Mesenchymal stem cell (in vitro differentiated cells and primary cell): ENCODE results near the gene HOXC13.

Source experiments
- DNase-seq: peaks from one replicate; pipeline ENCODE4 v3.0.0-alpha.2; 2013
- H2AFZ ChIP-seq: one replicate; pipeline ENCODE4 v1.6.1; 2013; ENCODE audit warnings: low read depth, mild to moderate bottlenecking, control low read depth, inconsistent platforms, low read length, moderate library complexity
- H2AK5ac ChIP-seq: 2 replicates; pipeline ENCODE4 v1.6.1; 2013; ENCODE audit warnings: low read length, moderate library complexity, mild to moderate bottlenecking, inconsistent platforms; ENCODE audit not compliant: severe bottlenecking
- H2BK120ac ChIP-seq: one replicate; pipeline ENCODE4 v1.6.1; 2013; ENCODE audit warnings: low read depth, mild to moderate bottlenecking, inconsistent platforms, low read length, moderate library complexity
- H2BK12ac ChIP-seq, 2 experiments: one replicate each; pipeline ENCODE4 v1.6.1; 2013; ENCODE audit warnings: inconsistent platforms in 2 of 2, low read length in 2 of 2, mild to moderate bottlenecking in 2 of 2, moderate library complexity in 2 of 2, control low read depth in 1 of 2
- H2BK15ac ChIP-seq: one replicate; pipeline ENCODE4 v1.6.1; 2013; ENCODE audit warnings: mild to moderate bottlenecking, low read depth, inconsistent platforms; ENCODE audit not compliant: poor library complexity, severe bottlenecking
- H2BK5ac ChIP-seq: 2 replicates; pipeline ENCODE4 v1.6.1; 2013; ENCODE audit warnings: low read depth, mild to moderate bottlenecking, low read length, control low read depth, inconsistent platforms; ENCODE audit not compliant: poor library complexity, severe bottlenecking
- H3K14ac ChIP-seq, 2 experiments: one replicate each; pipeline ENCODE4 v1.6.1; 2013; ENCODE audit warnings: inconsistent platforms in 2 of 2, low read length in 2 of 2, control low read depth in 1 of 2, mild to moderate bottlenecking in 1 of 2, moderate library complexity in 1 of 2
- H3K18ac ChIP-seq, 2 experiments: one replicate each; pipeline ENCODE4 v1.6.1; 2013; ENCODE audit warnings: inconsistent platforms in 2 of 2, low read length in 2 of 2, control low read depth in 1 of 2, low read depth in 1 of 2, mild to moderate bottlenecking in 1 of 2
- H3K23ac ChIP-seq, 2 experiments: one replicate each; pipeline ENCODE4 v1.6.1; 2013; ENCODE audit warnings: inconsistent platforms in 2 of 2, low read length in 2 of 2, mild to moderate bottlenecking in 2 of 2, moderate library complexity in 2 of 2, control low read depth in 1 of 2
- H3K27ac ChIP-seq: 2 replicates; pipeline ENCODE4 v1.5.1; 2013; ENCODE audit warnings: mild to moderate bottlenecking, moderate library complexity, low read length, control low read depth, inconsistent platforms; ENCODE audit not compliant: poor library complexity, severe bottlenecking
- H3K27me3 ChIP-seq, 2 experiments: 2 replicates each; pipeline versions ENCODE4 v1.6.1 to v1.7.0; 2013; ENCODE audit warnings: low read length in 2 of 2, mild to moderate bottlenecking in 2 of 2, moderate library complexity in 2 of 2, control low read depth in 1 of 2, inconsistent platforms in 1 of 2; ENCODE audit not compliant: control insufficient read depth in 1 of 2, insufficient read depth in 1 of 2
- H3K36me3 ChIP-seq, 2 experiments: 2 replicates each; pipeline versions ENCODE4 v1.6.1 to v1.7.0; 2013; ENCODE audit warnings: low read length in 2 of 2, control low read depth in 1 of 2, inconsistent platforms in 1 of 2, low read depth in 1 of 2, mild to moderate bottlenecking in 1 of 2; ENCODE audit not compliant: insufficient read depth in 2 of 2, control insufficient read depth in 1 of 2
- H3K4ac ChIP-seq, 2 experiments: one replicate each; pipeline ENCODE4 v1.6.1; 2013; ENCODE audit warnings: inconsistent platforms in 2 of 2, low read length in 2 of 2, mild to moderate bottlenecking in 2 of 2, moderate library complexity in 2 of 2, control low read depth in 1 of 2, low read depth in 1 of 2
- H3K4me1 ChIP-seq: 2 replicates; pipeline ENCODE4 v1.6.1; 2013; ENCODE audit warnings: low read depth, low read length, control low read depth; ENCODE audit not compliant: control insufficient read depth, insufficient read depth
- H3K4me2 ChIP-seq: 2 replicates; pipeline ENCODE4 v1.6.1; 2013; ENCODE audit warnings: low read length, mild to moderate bottlenecking, inconsistent platforms; ENCODE audit not compliant: poor library complexity, severe bottlenecking
- H3K4me3 ChIP-seq, 2 experiments: 2 replicates each; pipeline versions ENCODE4 v1.5.1 to v1.7.0; 2013; ENCODE audit warnings: low read length in 2 of 2, mild to moderate bottlenecking in 2 of 2, control low read depth in 1 of 2, low read depth in 1 of 2; ENCODE audit not compliant: insufficient read depth in 1 of 2
- H3K79me1 ChIP-seq: replicated peaks from 2 replicates; pipeline ENCODE4 v1.6.1; 2013; ENCODE audit warnings: mild to moderate bottlenecking, control low read depth, low read length, inconsistent platforms; ENCODE audit not compliant: poor library complexity, severe bottlenecking
- H3K9ac ChIP-seq: 2 replicates; pipeline ENCODE4 v1.7.0; 2013; ENCODE audit warnings: mild to moderate bottlenecking, low read length, moderate library complexity
- H3K9me3 ChIP-seq: 2 replicates; pipeline ENCODE4 v1.7.0; 2013; ENCODE audit warnings: mild to moderate bottlenecking, low read length; ENCODE audit not compliant: control insufficient read depth
- H4K8ac ChIP-seq: one replicate; pipeline ENCODE4 v1.6.1; 2013; ENCODE audit warnings: inconsistent platforms, mild to moderate bottlenecking, low read length, moderate library complexity
- H4K91ac ChIP-seq: one replicate; pipeline ENCODE4 v1.6.1; 2013; ENCODE audit warnings: mild to moderate bottlenecking, low read length, inconsistent platforms
- WGBS: methylation state at CpG from one replicate; pipeline ENCODE4 v1.1.7; 2013; ENCODE audit warnings: mixed read lengths; 5-methylcytosine and 5-hydroxymethylcytosine counted together

Gene HOXC13

GRCh38 chr12:53931844-53932581 is 6.6 kb upstream of the HOXC13 start:
- H3K4me1 ChIP-seq = peaks cover 4% of the 10 kb centered on the region
- H3K18ac ChIP-seq = no peak overlapping the region
- no peak overlapping the region for H3K4me3 ChIP-seq
- no peak overlapping the region for H2BK15ac ChIP-seq
- no peak overlapping the region for H3K4ac ChIP-seq
- no peak overlapping the region for H2BK5ac ChIP-seq
- no peak overlapping the region for H2BK12ac ChIP-seq
- no CpG with 5 or more reads among the region's 4 CpGs for WGBS
- no peak overlapping the region for H3K4me2 ChIP-seq
- no peak overlapping the region for H4K8ac ChIP-seq
- no peaks in the 10 kb centered on the region for H3K79me1 ChIP-seq
- H3K36me3 ChIP-seq = peaks cover 0 to under 1% of the 10 kb centered on the region in 2 experiments
- no peak for DNase-seq
- no peak overlapping the region for H2BK120ac ChIP-seq
- peaks cover 17% of the 10 kb centered on the region for H3K9me3 ChIP-seq
- no peak overlapping the region for H3K23ac ChIP-seq
- peaks cover 99 to 100% of the 10 kb centered on the region in 2 experiments for H3K27me3 ChIP-seq
- H3K14ac ChIP-seq = no peak overlapping the region
- no peak overlapping the region for H2AFZ ChIP-seq
- H2AK5ac ChIP-seq = no peak overlapping the region
- no peak overlapping the region for H3K27ac ChIP-seq
- no peak overlapping the region for H4K91ac ChIP-seq
- no peak overlapping the region for H3K9ac ChIP-seq

DNA sequence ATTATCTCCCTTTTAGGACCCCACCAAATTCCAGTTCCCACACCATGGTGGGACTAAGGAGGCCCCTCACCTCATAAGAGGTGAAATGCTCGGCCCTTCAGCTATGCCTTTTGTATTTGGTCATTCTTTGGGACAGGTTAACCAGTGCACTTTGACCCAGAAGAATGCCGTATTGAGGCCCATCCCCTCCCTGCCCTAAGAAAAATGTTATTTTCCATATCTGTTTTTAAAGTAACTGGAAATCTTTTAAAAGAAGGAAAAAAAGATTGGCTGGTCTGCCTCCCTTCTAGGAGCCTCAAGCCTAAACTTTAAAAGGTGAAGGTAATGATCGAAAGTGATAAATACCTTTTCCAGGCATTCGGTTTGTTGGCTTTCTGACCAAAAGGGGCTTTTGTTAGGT is 5.7 kb upstream of the HOXC13 start:
- no peak overlapping the region for H3K14ac ChIP-seq
- H2BK120ac ChIP-seq = no peak overlapping the region
- H3K18ac ChIP-seq = no peak overlapping the region
- H3K23ac ChIP-seq = no peak overlapping the region
- no peak overlapping the region for H3K9ac ChIP-seq
- no peak overlapping the region for H4K8ac ChIP-seq
- no peak overlapping the region for H2BK5ac ChIP-seq
- H3K4me3 ChIP-seq = no peak overlapping the region
- no peak overlapping the region for H2AFZ ChIP-seq
- H4K91ac ChIP-seq = no peak overlapping the region
- no peak overlapping the region for H3K4ac ChIP-seq
- H3K9me3 ChIP-seq = peaks cover 14% of the 10 kb centered on the region
- DNase-seq = no peak
- no peak overlapping the region for H3K27ac ChIP-seq
- peaks cover 4% of the 10 kb centered on the region for H3K4me1 ChIP-seq
- no peak overlapping the region for H2AK5ac ChIP-seq
- no peak overlapping the region for H2BK15ac ChIP-seq
- no peaks in the 10 kb centered on the region for H3K79me1 ChIP-seq
- no peak overlapping the region for H3K4me2 ChIP-seq
- peaks cover 0 to 2% of the 10 kb centered on the region in 2 experiments for H3K36me3 ChIP-seq
- WGBS = 45% methylated on average over 2 of the region's 4 CpGs
- peaks cover 99 to 100% of the 10 kb centered on the region in 2 experiments for H3K27me3 ChIP-seq
- no peak overlapping the region for H2BK12ac ChIP-seq

DNA sequence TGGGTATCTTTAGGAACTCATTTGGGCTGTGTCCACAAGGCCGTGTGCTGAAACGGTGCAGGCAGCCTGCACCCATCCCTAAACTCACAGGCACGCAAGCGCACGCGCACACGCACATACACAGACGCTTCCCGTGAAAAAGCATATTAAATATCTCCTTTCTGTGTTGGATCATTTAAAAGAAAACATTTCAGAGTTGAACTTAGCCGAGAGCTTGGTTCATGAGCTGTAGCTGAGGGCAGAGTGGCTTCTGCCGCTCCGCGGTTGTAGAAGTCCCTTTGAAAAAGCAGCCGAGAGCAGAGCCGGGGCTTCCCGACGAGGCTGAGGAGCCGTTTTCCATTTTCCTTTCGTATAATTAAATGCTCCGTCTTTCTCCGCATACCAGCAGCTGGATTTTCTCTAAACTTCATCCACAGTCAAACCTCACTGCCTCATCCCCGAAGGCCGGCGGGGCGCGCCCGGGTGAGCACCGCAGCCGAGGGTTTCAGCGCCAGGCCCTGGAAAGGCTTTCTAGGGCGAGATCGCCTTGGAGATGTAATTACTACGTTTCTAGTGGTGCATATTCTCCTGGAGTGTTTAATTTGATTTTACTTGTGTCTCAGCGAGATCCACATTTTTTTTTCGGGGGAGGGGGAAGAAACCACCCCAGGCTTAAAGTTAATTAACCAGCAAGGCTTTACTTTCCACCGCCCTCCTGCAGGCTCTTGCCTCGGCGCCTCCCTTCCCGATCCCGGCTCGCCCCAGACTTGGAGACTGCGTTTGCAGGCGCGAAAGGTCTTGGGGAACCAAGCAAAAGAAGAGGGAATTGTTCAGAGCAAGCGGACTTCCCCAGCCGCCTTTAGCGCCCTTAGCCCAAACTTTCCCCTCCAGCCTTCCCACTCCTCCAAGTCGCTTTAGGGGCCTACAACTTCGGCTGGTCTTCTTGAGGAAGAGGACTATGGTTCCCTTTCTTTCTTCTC is 3.0 kb upstream of the HOXC13 start:
- Histone ChIP-seq H4K8ac (no peak overlapping the region), H3K36me3 (peaks cover 0 to 2% of the 10 kb centered on the region in 2 experiments), H3K23ac (no peak overlapping the region), H3K4me3 (peak overlapping the region in 1 of 2 experiments; percentile 58), H3K27ac (no peak overlapping the region), H2BK5ac (no peak overlapping the region), H3K4me2 (peak overlapping the region; percentile 43), H2BK15ac (no peak overlapping the region), H2BK120ac (no peak overlapping the region), H4K91ac (no peak overlapping the region), H3K4ac (no peak overlapping the region), H3K9me3 (no peaks in the 10 kb centered on the region), H3K14ac (no peak overlapping the region), H3K79me1 (no peaks in the 10 kb centered on the region), H2BK12ac (no peak overlapping the region), H3K9ac (no peak overlapping the region), H3K18ac (no peak overlapping the region), H2AK5ac (no peak overlapping the region), H3K4me1 (peaks cover 13% of the 10 kb centered on the region), H3K27me3 (peaks cover 96 to 98% of the 10 kb centered on the region in 2 experiments), H2AFZ (no peak overlapping the region)
- 11% methylated on average over 45 of the region's 49 CpGs for WGBS
- DNase-seq = no peak

GRCh38 chr12:53937099-53937498 is 1.5 kb upstream of the HOXC13 start:
- no peak overlapping the region for H3K9ac ChIP-seq
- no peaks in the 10 kb centered on the region for H3K9me3 ChIP-seq
- H3K36me3 ChIP-seq = peaks cover 0 to 2% of the 10 kb centered on the region in 2 experiments
- 32% methylated on average over 11 of the region's 12 CpGs for WGBS
- H4K8ac ChIP-seq = no peak overlapping the region
- H3K18ac ChIP-seq = no peak overlapping the region
- no peak for DNase-seq
- H3K23ac ChIP-seq = no peak overlapping the region
- no peaks in the 10 kb centered on the region for H3K79me1 ChIP-seq
- H2BK12ac ChIP-seq = no peak overlapping the region
- no peak overlapping the region for H2BK120ac ChIP-seq
- no peak overlapping the region for H3K4ac ChIP-seq
- H3K4me2 ChIP-seq = no peak overlapping the region
- H3K27ac ChIP-seq = no peak overlapping the region
- no peak overlapping the region for H2AK5ac ChIP-seq
- H2AFZ ChIP-seq = no peak overlapping the region
- H2BK5ac ChIP-seq = no peak overlapping the region
- no peak overlapping the region for H3K4me3 ChIP-seq
- peaks cover 96 to 98% of the 10 kb centered on the region in 2 experiments for H3K27me3 ChIP-seq
- H2BK15ac ChIP-seq = no peak overlapping the region
- peaks cover 13% of the 10 kb centered on the region for H3K4me1 ChIP-seq
- no peak overlapping the region for H3K14ac ChIP-seq
- H4K91ac ChIP-seq = no peak overlapping the region
